GM18511 (cell line): ENCODE results near the gene CWC22.
"Not testable (repeated sequence)": the region's sequence is repeated elsewhere in the genome, so short reads cannot be mapped to it uniquely, and the experiment has no call there.

ENCODE experiments used
- ATAC-seq: cut with Tn5 transposase; IDR thresholded peaks from one replicate; pipeline ENCODE4 v1.9.1; 2021; ENCODE audit warnings: mild to moderate bottlenecking, moderate library complexity; ENCODE audit not compliant: unreplicated experiment

Gene CWC22

DNA sequence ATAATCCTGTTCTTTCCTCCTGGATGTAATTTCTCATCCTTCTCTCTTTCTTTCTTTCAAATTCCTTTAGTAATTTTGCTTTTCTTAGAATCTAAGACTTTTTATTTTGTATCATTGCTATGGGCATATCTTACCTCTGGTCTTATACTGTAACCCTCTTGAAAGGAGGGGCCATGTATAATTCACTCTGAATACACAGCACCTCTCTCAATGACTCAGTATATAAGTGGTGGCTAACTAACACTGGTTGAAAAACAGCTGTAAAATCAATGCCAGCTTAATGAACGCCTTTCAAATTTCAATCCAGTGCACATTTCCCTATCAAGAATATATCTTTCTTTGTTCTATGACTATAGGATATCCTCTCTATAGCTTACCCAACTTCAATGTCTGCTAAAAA, 53.7 kb downstream of the CWC22 start:
- no peak for ATAC-seq

DNA sequence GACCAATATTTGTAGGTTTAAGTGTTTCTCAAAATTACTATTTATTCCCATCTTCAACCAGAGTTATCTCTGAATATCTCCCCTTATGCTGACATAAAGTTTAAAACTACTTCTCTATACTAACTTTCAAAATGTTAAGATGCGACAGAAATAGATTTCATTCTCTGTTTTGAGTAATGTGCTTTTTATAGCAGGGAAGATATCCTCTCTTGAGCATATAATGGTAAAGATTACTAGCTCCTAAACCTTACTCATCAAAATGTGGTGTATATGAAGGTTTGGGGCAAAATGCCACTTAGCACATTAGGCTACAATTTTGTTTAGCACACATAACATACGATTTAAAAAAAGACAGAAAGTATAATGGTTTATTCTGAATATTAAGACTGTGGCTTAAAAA, 54.4 kb downstream of the CWC22 start:
- ATAC-seq: peak; percentile 67

- peak; percentile 53 for ATAC-seq
Observed at GRCh38 chr2:179951680-179952079, 55.4 kb downstream of the CWC22 start.

GRCh38 chr2:179950391-179950790, 56.7 kb downstream of the CWC22 start:
- ATAC-seq: no peak

- no peak for ATAC-seq
Observed at GRCh38 chr2:179949438-179949837, 57.7 kb downstream of the CWC22 start.

- no peak for ATAC-seq
Observed at GRCh38 chr2:179948058-179948457, 59.0 kb downstream of the CWC22 start.

DNA sequence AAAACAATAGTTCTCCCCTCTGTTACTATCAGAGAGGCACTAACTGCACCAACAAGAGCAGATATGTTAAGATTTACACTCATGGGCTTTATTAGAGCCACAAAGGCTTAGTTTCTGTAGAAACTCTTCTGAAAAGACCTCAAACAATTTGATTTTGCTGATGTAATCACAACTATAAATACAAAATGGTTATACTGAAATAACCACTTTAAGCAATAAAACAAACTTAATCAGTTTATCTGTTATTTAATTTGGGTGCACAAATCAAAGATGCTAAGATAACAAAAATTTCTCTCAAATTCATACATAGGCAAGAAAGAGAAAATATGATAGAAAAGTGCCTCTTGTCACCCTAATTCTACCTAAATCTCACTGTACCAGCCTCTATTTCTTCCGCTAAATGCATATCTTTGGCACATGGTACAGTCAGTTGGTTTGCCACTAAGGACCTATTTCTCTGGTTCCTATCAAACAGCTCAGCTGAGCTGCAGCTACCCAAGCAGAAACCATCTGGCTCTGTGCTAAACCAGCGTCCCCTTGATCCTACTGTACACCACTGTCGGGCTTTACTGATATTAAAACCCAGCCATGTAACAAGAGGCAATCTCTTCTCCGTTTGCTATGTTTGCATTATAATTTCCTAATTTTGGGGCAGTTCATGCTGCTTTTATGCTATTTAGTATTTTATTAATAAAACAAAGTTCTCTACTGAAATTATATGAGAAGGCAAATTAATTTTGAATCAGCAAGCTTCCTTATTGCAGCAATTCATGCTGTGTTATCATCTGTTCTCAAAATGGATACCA, 60.1 kb downstream of the CWC22 start:
- ATAC-seq: no peak

DNA sequence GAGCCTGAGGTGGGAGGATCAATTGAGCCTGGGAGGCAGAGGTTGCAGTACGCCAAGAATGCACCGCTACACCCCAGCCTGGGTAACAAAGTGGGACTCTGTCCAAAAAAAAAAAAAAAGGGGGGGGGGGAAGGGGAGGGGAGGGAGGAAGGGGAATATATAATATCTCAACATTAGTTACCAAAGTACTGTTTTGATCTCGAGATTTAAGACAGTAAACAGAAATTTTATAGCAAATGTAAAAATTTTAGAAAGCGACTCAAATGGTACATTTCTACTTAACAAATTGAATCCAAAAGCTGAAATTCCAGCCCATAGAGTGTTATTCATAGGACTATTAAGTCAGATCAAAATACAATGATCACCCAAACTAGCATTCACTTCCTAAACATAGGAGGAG, 60.8 kb downstream of the CWC22 start:
- no peak for ATAC-seq

GRCh38 chr2:179939259-179939658, 67.8 kb downstream of the CWC22 start:
- no peak for ATAC-seq

- no peak for ATAC-seq
Observed at GRCh38 chr2:179938026-179938425, 69.1 kb downstream of the CWC22 start.

DNA sequence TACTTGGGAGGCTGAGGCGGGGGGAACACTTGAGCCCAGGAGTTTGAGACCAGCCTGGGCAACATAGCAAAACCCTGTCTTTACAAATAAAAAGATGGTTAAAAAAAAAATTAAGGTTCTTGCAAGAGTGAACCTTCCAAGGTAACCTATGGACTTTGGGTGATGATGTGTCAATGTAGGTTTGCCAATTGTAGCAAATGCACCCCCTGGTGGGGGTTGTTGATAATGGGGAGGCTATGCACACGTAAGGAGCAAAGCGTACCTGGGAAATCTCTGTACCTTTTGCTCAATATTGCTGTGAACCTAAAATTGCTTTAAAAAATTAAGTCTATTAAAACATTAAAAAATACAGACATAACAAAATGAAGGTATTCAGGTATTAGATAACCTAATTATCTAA, 70.4 kb downstream of the CWC22 start:
- peak; percentile 53 for ATAC-seq

DNA sequence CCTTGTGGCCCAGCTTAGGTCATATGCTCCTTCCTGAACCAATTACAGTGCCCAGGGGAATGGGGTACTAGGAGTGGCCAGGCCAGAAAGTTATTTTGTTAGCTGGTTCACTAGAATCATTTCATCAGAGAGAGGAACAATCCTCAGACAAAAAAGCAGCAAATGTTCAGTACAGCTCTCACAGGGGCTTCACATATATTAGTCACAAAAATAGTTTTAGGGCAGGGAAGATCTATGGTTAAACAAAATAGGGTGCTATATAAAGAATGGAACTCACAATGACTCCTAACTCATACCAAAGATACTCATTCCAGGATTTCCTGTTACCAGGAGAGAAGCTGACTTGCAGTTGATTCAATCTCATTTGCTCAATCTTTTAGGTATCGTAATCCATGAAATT, 71.0 kb downstream of the CWC22 start:
- ATAC-seq: no peak

GRCh38 chr2:179932786-179933185, 74.3 kb downstream of the CWC22 start:
- no peak for ATAC-seq

- ATAC-seq: no peak
Observed at GRCh38 chr2:179931502-179931901, 75.6 kb downstream of the CWC22 start.

DNA sequence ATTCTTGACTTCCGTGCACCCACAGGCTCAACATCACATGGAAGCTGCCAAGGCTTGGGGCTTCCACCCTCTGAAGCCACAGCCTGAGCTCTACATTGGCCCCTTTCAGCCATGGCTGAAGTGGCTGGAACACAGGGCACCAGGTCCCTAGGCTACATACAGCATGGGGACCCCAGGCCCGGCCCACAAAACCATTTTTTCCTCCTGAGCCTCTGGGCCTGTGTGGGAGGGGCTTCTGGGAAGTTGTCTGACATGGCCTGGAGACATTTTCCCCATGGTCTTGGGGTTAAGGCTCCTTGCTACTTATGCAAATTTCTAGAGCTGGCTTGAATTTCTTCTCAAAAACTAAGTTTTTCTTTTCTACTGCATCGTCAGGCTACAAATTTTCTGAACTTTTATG, 77.1 kb downstream of the CWC22 start:
- not testable (repeated sequence) for ATAC-seq

DNA sequence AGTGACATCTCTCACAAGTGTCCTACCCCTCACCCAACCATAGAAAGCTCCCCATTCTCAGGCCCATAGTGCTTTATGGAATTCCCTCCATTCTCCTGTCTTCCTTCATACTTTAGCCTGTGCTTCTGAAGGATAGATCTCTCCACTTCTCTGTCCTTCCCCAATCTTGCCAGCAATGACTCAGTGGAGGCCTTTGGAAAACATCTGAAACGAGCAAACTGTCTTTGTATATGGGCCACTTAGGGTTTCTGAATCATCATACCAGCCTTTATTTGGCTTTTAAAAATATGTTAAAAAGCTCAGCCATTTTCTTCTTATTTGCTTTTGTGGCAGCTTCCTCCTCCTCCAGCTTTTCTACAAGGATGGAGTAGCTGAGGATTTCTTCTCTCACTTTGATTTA, 80.1 kb downstream of the CWC22 start:
- no peak for ATAC-seq

- ATAC-seq: no peak
Observed at GRCh38 chr2:179925713-179926112, 81.4 kb downstream of the CWC22 start.

DNA sequence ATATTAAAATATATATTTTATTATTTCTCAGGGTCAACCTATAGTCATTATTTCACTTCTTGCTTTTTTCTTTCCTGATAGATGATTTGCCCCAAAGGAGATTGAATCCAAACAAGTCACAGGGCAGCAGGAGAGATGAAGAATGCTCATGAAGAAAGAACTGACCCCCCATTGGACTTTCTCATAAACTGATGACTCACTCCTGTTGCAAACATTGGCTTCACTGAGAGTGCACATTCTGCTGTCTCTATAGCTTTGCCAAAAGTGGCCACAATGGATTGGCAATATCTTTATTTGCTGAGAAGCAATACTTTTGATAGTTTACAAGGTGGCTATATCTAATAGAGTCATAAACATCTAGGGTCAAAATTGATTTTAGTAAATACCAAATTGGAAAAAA, 89.8 kb downstream of the CWC22 start:
- no peak for ATAC-seq

DNA sequence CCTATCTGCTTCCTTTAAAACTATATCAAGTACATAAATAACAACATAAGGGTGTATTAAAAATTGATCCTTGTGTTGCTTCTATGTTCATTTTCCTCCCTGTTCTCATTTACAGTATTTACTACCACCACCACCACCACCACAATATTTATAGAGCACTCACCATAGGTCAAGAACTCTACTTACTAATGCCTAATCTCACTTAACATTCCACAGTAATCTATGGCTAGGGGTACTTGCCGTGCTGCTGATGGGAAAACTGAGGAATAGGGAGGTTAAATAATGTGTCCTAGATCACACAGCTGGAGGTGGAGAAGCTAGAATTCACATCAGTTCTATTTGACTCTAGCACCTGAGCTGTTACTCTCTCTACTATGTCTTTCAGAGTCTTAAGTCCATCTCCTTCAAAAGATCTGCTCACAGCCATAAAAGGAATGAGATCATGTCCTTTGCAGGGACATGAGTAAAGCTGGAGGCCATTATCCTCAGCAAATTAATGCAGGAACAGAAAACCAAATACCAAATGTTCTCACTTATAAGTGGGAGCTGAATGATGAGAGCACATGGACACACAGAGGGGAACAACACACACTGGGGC, 91.6 kb downstream of the CWC22 start:
- ATAC-seq: no peak

GRCh38 chr2:179913809-179914208, 93.3 kb downstream of the CWC22 start:
- ATAC-seq: no peak

GRCh38 chr2:179911569-179911968, 95.5 kb downstream of the CWC22 start:
- no peak for ATAC-seq

- ATAC-seq: no peak
Observed at GRCh38 chr2:179910735-179911113, 96.4 kb downstream of the CWC22 start.
